Measurements from ENCODE around the gene RBM3. TPM values are rescaled to one million over a fixed set of nuclear protein-coding genes. Genes with fewer than 3 reads are reported as not detected.

The RBM3 gene
- total RNA-seq, 1 donor from 2014 or later = 264 TPM

DNA sequence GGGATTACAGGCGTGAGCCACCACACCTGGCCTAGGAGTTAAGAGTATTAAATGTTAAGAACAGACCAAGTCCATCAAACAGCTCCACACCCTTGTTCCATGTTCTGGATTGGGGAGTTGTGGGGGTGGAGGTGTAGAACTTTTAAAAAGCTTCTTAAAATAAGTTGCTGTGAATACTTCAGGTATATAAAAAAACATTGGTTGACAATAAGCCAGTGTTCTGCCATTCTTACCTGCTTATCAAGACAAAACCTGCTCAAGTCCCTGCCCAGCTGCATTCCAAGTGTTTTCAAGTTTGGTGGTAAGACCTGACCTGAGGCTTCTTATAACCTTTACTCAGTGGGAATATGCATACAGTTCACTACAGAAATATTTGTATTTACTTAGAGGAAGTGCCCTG lies 6.4 kb downstream of the RBM3 start:
- Histone ChIP-seq H3K9me3 (ENCODE audit: insufficient read depth, low read depth, low read length) (no peaks in the 10 kb centered on the region), H3K36me3 (ENCODE audit: insufficient read depth, low read length) (peaks cover 17% of the 10 kb centered on the region), H3K4me2 (ENCODE audit: low read length) (no peak overlapping the region), H4K20me1 (ENCODE audit: insufficient read depth, low read length) (peaks cover 37% of the 10 kb centered on the region), H3K4me3 (ENCODE audit: insufficient read depth, low read depth, low read length) (no peak overlapping the region), H3K27me3 (ENCODE audit: insufficient read depth, low read length) (no peaks in the 10 kb centered on the region), H2AFZ (ENCODE audit: low read depth, low read length) (no peak overlapping the region), H3K9ac (ENCODE audit: low read length) (no peak overlapping the region), H3K4me1 (ENCODE audit: insufficient read depth, low read length) (peaks cover 14% of the 10 kb centered on the region), H3K79me2 (ENCODE audit: insufficient read depth, low read length) (peaks cover 21% of the 10 kb centered on the region), H3K27ac (ENCODE audit: low read depth, low read length) (no peak overlapping the region)
- DNase-seq (ENCODE audit: low read depth) = no peak
- H3K9me3 Mint-ChIP-seq (ENCODE audit: unreplicated experiment) = no peaks in the 10 kb centered on the region
- H3K4me1 Mint-ChIP-seq (ENCODE audit: low read depth, unreplicated experiment) = peaks cover 10% of the 10 kb centered on the region
- FAIRE-seq = no peak
- H3K36me3 Mint-ChIP-seq (ENCODE audit: low read depth, unreplicated experiment) = peaks cover 5% of the 10 kb centered on the region
- no peak overlapping the region for H3K27ac Mint-ChIP-seq (ENCODE audit: unreplicated experiment)
- no peak for TF ChIP-seq EZH2 (IDR thresholded peaks at IDR 0.05; ENCODE audit: insufficient read depth, low read length)
- TF ChIP-seq, protein P1, sequence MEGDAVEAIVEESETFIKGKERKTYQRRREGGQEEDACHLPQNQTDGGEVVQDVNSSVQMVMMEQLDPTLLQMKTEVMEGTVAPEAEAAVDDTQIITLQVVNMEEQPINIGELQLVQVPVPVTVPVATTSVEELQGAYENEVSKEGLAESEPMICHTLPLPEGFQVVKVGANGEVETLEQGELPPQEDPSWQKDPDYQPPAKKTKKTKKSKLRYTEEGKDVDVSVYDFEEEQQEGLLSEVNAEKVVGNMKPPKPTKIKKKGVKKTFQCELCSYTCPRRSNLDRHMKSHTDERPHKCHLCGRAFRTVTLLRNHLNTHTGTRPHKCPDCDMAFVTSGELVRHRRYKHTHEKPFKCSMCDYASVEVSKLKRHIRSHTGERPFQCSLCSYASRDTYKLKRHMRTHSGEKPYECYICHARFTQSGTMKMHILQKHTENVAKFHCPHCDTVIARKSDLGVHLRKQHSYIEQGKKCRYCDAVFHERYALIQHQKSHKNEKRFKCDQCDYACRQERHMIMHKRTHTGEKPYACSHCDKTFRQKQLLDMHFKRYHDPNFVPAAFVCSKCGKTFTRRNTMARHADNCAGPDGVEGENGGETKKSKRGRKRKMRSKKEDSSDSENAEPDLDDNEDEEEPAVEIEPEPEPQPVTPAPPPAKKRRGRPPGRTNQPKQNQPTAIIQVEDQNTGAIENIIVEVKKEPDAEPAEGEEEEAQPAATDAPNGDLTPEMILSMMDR (IDR thresholded peaks at IDR 0.05; ENCODE audit: insufficient read depth, low read depth, low read length) = no peak
- no peak overlapping the region for H3K4me3 Mint-ChIP-seq (ENCODE audit: unreplicated experiment)
- H3K27me3 Mint-ChIP-seq (ENCODE audit: low read depth, unreplicated experiment) = no peaks in the 10 kb centered on the region

DNA sequence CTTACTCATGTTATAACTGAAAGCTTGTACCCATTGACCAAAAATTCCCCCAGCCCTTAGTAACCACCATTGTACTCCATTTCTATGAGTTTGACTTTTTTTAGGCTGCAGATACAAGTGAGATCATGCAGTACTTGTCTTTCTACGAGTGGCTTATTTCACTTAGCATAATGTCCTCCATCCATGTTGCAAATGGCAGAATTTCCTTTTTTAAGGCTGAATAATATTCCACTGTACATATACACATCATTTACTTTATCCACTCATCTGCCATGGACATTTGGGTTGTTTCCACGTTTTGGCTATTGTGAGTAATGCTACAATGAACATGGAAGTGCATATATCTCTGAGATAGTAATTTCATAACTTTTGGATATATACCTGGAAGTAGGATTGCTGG lies 10.4 kb downstream of the RBM3 start:
- no peak overlapping the region for H3K9ac ChIP-seq (ENCODE audit: low read length)
- no peak overlapping the region for H2AFZ ChIP-seq (ENCODE audit: low read depth, low read length)
- no peaks in the 10 kb centered on the region for H3K4me1 ChIP-seq (ENCODE audit: insufficient read depth, low read length)
- TF ChIP-seq, protein P1 (IDR thresholded peaks at IDR 0.05; ENCODE audit: insufficient read depth, low read depth, low read length) = no peak
- TF ChIP-seq EZH2 (IDR thresholded peaks at IDR 0.05; ENCODE audit: insufficient read depth, low read length) = no peak
- H3K4me3 ChIP-seq (ENCODE audit: insufficient read depth, low read depth, low read length) = no peak overlapping the region
- no peaks in the 10 kb centered on the region for H3K27me3 ChIP-seq (ENCODE audit: insufficient read depth, low read length)
- no peak overlapping the region for H3K27ac Mint-ChIP-seq (ENCODE audit: unreplicated experiment)
- H3K79me2 ChIP-seq (ENCODE audit: insufficient read depth, low read length) = no peaks in the 10 kb centered on the region
- no peak overlapping the region for H3K4me3 Mint-ChIP-seq (ENCODE audit: unreplicated experiment)
- no peaks in the 10 kb centered on the region for H3K9me3 Mint-ChIP-seq (ENCODE audit: unreplicated experiment)
- FAIRE-seq (peak; percentile 5), DNase-seq (ENCODE audit: low read depth) (no peak)
- H3K9me3 ChIP-seq (ENCODE audit: insufficient read depth, low read depth, low read length) = no peaks in the 10 kb centered on the region
- no peaks in the 10 kb centered on the region for H3K36me3 ChIP-seq (ENCODE audit: insufficient read depth, low read length)
- H3K4me1 Mint-ChIP-seq (ENCODE audit: low read depth, unreplicated experiment) = peaks cover 4% of the 10 kb centered on the region
- H3K27me3 Mint-ChIP-seq (ENCODE audit: low read depth, unreplicated experiment) = no peaks in the 10 kb centered on the region
- no peak overlapping the region for H3K27ac ChIP-seq (ENCODE audit: low read depth, low read length)
- no peak overlapping the region for H3K4me2 ChIP-seq (ENCODE audit: low read length)
- H4K20me1 ChIP-seq (ENCODE audit: insufficient read depth, low read length) = peaks cover 5% of the 10 kb centered on the region
- H3K36me3 Mint-ChIP-seq (ENCODE audit: low read depth, unreplicated experiment) = no peaks in the 10 kb centered on the region

DNA sequence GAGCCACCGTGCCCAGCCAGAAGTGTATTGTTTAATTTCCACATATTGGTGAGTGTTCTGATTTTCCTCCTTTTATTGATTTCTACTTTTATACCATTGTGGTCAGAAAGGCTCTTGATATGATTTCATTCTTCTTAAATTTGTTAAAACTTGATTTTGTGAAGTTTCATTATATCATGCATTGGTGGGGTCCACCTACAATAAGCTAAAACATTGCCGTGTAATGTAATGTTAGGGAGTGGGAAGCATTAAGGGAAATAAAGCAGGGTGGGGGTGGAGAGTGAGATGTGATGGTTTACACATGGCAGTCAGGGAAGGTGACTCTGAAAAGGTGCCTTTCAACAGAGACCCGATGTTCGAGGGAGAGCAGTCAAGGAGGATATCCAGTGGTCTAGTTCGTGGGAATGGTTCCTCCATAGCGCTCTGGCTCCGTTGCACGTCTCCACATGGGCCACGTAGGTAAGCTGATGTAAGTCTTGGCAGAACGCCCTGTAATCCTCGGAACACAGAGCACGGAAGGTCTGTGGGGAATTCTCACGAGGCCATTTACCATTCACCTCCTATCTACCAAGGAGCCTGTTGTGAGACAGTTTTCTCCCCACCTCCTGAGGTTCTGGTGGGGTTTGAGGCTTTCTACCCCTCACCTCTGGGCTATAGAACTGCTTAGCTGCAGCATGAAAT lies 15.3 kb downstream of the RBM3 start:
- Histone ChIP-seq H4K20me1 (ENCODE audit: insufficient read depth, low read length) (no peaks in the 10 kb centered on the region), H3K4me3 (ENCODE audit: insufficient read depth, low read depth, low read length) (no peak overlapping the region), H3K4me1 (ENCODE audit: insufficient read depth, low read length) (peaks cover 4% of the 10 kb centered on the region), H3K9me3 (ENCODE audit: insufficient read depth, low read depth, low read length) (no peaks in the 10 kb centered on the region), H3K4me2 (ENCODE audit: low read length) (no peak overlapping the region), H2AFZ (ENCODE audit: low read depth, low read length) (no peak overlapping the region), H3K9ac (ENCODE audit: low read length) (no peak overlapping the region), H3K36me3 (ENCODE audit: insufficient read depth, low read length) (no peaks in the 10 kb centered on the region), H3K79me2 (ENCODE audit: insufficient read depth, low read length) (no peaks in the 10 kb centered on the region), H3K27ac (ENCODE audit: low read depth, low read length) (no peak overlapping the region), H3K27me3 (ENCODE audit: insufficient read depth, low read length) (no peaks in the 10 kb centered on the region)
- FAIRE-seq (no peak), DNase-seq (ENCODE audit: low read depth) (no peak)
- Mint-ChIP-seq H3K4me1 (ENCODE audit: low read depth, unreplicated experiment) (peaks cover 10% of the 10 kb centered on the region), H3K27me3 (ENCODE audit: low read depth, unreplicated experiment) (no peaks in the 10 kb centered on the region), H3K4me3 (ENCODE audit: unreplicated experiment) (no peak overlapping the region), H3K27ac (ENCODE audit: unreplicated experiment) (no peak overlapping the region), H3K9me3 (ENCODE audit: unreplicated experiment) (no peaks in the 10 kb centered on the region), H3K36me3 (ENCODE audit: low read depth, unreplicated experiment) (no peaks in the 10 kb centered on the region)
- TF ChIP-seq, protein P1 (IDR thresholded peaks at IDR 0.05; ENCODE audit: insufficient read depth, low read depth, low read length) = no peak
- no peak for TF ChIP-seq EZH2 (IDR thresholded peaks at IDR 0.05; ENCODE audit: insufficient read depth, low read length)
